Activated naive CD8-positive, alpha-beta T cell treated with anti-CD3 and anti-CD28 coated beads, Interleukin-2, amount 50 U/mL, for 24 hours (primary cell): Measurements from ENCODE around the gene ULK3.
A peak's percentile ranks its signal among the peaks of the same experiment; 100 is the strongest.

ENCODE experiments used
- ATAC-seq: fragments of 150-1000 bp; cut with Tn5 transposase; one replicate; pipeline ENCODE4 v1.10.0; 2021
- DNase-seq: peaks from one replicate; pipeline ENCODE4 v3.0.0; 2021
- H3K27ac Mint-ChIP-seq: one replicate; pipeline ENCODE4 v1.8.0; 2021; ENCODE audit warnings: mild to moderate bottlenecking, mixed read lengths
- H3K27me3 Mint-ChIP-seq: one replicate; pipeline ENCODE4 v1.8.0; 2021; ENCODE audit warnings: mixed read lengths
- H3K36me3 Mint-ChIP-seq: one replicate; pipeline ENCODE4 v1.8.0; 2021; ENCODE audit warnings: low read depth, mixed read lengths
- H3K4me1 Mint-ChIP-seq: one replicate; pipeline ENCODE4 v1.8.0; 2021; ENCODE audit warnings: mixed read lengths
- H3K4me3 Mint-ChIP-seq: one replicate; pipeline ENCODE4 v1.8.0; 2021; ENCODE audit warnings: mild to moderate bottlenecking, moderate library complexity, mixed read lengths
- H3K9me3 Mint-ChIP-seq: one replicate; pipeline ENCODE4 v1.8.0; 2021; ENCODE audit warnings: mixed read lengths

ULK3 gene

GRCh38 chr15:74809956-74810355 lies 33.0 kb downstream of the ULK3 start:
- Mint-ChIP-seq H3K4me3 (no peak overlapping the region), H3K27me3 (no peaks in the 10 kb centered on the region), H3K36me3 (peaks cover under 1% of the 10 kb centered on the region), H3K4me1 (peaks cover 15% of the 10 kb centered on the region), H3K27ac (no peak overlapping the region), H3K9me3 (no peaks in the 10 kb centered on the region)
- DNase-seq (no peak), ATAC-seq (no peak)

- ATAC-seq = no peak
- H3K4me3 Mint-ChIP-seq = no peak overlapping the region
- no peak overlapping the region for H3K27ac Mint-ChIP-seq
Observed at GRCh38 chr15:74809242-74809641, 33.7 kb downstream of the ULK3 start.

GRCh38 chr15:74808840-74809229 lies 34.1 kb downstream of the ULK3 start:
- Mint-ChIP-seq H3K9me3 (no peaks in the 10 kb centered on the region), H3K4me3 (no peak overlapping the region), H3K36me3 (peaks cover 9% of the 10 kb centered on the region), H3K4me1 (peaks cover 17% of the 10 kb centered on the region), H3K27me3 (no peaks in the 10 kb centered on the region), H3K27ac (no peak overlapping the region)
- ATAC-seq (no peak), DNase-seq (no peak)

More at GRCh38 chr15:74809242-74809641, 33.7 kb downstream of the ULK3 start:
- peaks cover 5% of the 10 kb centered on the region for H3K36me3 Mint-ChIP-seq
- DNase-seq = no peak
- H3K27me3 Mint-ChIP-seq = no peaks in the 10 kb centered on the region
- no peaks in the 10 kb centered on the region for H3K9me3 Mint-ChIP-seq
- H3K4me1 Mint-ChIP-seq = peaks cover 17% of the 10 kb centered on the region

- no peaks in the 10 kb centered on the region for H3K9me3 Mint-ChIP-seq
- H3K4me3 Mint-ChIP-seq = peak overlapping the region; percentile 15
- peak overlapping the region; percentile 81 for H3K27ac Mint-ChIP-seq
- no peak for DNase-seq
- no peaks in the 10 kb centered on the region for H3K27me3 Mint-ChIP-seq
- H3K36me3 Mint-ChIP-seq = peaks cover 11% of the 10 kb centered on the region
- peaks cover 17% of the 10 kb centered on the region for H3K4me1 Mint-ChIP-seq
- no peak for ATAC-seq
Observed at GRCh38 chr15:74808078-74808839, 34.7 kb downstream of the ULK3 start.

GRCh38 chr15:74807282-74807681 lies 35.7 kb downstream of the ULK3 start:
- Mint-ChIP-seq H3K27ac (peak overlapping the region; percentile 81), H3K4me3 (no peak overlapping the region), H3K36me3 (peaks cover 15% of the 10 kb centered on the region), H3K27me3 (no peaks in the 10 kb centered on the region), H3K9me3 (no peaks in the 10 kb centered on the region), H3K4me1 (peaks cover 17% of the 10 kb centered on the region)
- peak; percentile 12 for ATAC-seq
- DNase-seq = no peak

DNA sequence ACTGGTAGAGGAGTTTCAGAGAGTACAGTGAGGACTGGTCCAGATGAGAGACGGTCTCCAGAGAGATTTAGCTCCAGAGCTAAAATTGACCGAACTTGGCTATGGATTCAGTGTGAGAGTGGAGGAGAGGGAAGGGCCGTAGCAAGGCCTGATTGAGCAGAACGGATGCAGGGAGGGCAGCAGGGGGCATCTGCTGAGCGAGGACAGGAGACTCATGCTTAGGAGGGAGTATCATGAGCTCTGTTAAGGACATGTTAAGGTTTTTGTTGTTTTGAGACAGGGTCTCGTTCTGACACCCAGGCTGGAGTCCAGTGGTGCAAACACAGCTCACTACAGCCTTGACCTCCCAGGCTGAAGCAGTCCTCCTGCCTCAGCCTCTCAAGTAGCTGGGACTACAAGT lies 38.0 kb downstream of the ULK3 start:
- DNase-seq (no peak), ATAC-seq (no peak)
- Mint-ChIP-seq H3K27ac (peak overlapping the region; percentile 2), H3K9me3 (no peaks in the 10 kb centered on the region), H3K4me3 (no peak overlapping the region), H3K27me3 (no peaks in the 10 kb centered on the region), H3K4me1 (peaks cover 21% of the 10 kb centered on the region), H3K36me3 (peaks cover 35% of the 10 kb centered on the region)

DNA sequence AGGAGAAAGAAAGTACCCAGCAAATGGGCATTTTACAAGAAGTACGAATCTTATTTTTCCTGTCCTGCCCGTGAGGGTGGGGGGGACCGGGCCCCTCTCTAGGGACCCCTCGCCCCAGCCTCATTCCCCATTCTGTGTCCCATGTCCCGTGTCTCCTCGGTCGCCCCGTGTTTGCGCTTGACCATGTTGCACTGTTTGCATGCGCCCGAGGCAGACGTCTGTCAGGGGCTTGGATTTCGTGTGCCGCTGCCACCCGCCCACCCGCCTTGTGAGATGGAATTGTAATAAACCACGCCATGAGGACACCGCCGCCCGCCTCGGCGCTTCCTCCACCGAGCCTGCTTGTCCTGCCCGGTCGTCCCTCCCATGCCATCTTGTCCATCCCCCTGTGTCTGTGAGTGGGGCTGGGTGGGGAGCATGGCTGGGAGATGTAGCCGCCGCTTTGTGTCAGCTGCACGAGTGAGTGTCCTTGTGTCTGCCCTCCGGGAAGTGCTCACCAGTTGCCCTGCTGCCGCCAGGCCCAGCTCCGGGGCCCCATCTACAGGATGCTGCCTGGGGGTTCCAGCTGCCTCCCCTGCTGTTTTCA lies 40.0 kb downstream of the ULK3 start:
- DNase-seq (no peak), ATAC-seq (no peak)
- Mint-ChIP-seq H3K4me1 (peaks cover 39% of the 10 kb centered on the region), H3K36me3 (peaks cover 42% of the 10 kb centered on the region), H3K4me3 (no peak overlapping the region), H3K27me3 (no peaks in the 10 kb centered on the region), H3K27ac (no peak overlapping the region), H3K9me3 (no peaks in the 10 kb centered on the region)

GRCh38 chr15:74802290-74802689 lies 40.7 kb downstream of the ULK3 start:
- ATAC-seq (no peak), DNase-seq (no peak)
- Mint-ChIP-seq H3K27me3 (no peaks in the 10 kb centered on the region), H3K4me1 (peaks cover 42% of the 10 kb centered on the region), H3K36me3 (peaks cover 47% of the 10 kb centered on the region), H3K27ac (no peak overlapping the region), H3K4me3 (no peak overlapping the region), H3K9me3 (no peaks in the 10 kb centered on the region)

DNA sequence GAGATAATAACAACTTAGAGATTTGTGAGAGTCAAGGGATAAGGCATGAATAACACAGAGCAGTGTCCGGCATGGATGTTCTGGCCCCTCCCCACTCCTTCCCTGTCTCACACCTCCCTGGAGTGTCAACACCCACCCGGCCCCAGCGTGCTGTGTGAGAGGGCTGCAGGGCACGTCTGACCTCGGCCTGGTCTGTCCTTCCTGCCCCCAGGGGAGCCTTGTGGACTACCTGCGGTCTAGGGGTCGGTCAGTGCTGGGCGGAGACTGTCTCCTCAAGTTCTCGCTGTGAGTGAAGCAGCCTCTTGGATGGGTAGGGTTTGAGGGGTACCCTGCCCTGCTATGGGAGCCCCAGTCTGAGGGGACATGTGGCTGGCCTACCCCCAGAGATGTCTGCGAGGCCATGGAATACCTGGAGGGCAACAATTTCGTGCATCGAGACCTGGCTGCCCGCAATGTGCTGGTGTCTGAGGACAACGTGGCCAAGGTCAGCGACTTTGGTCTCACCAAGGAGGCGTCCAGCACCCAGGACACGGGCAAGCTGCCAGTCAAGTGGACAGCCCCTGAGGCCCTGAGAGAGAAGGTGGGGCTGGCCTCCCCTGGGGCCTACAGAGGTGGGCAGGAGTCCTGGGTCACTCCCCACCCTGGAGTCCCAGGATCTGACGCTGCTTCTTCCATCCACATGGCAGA lies 41.5 kb downstream of the ULK3 start:
- H3K9me3 Mint-ChIP-seq = no peaks in the 10 kb centered on the region
- no peak overlapping the region for H3K27ac Mint-ChIP-seq
- H3K27me3 Mint-ChIP-seq = no peaks in the 10 kb centered on the region
- DNase-seq (no peak), ATAC-seq (no peak)
- peaks cover 50% of the 10 kb centered on the region for H3K36me3 Mint-ChIP-seq
- H3K4me1 Mint-ChIP-seq = peaks cover 45% of the 10 kb centered on the region
- no peak overlapping the region for H3K4me3 Mint-ChIP-seq

GRCh38 chr15:74800559-74801094 lies 42.3 kb downstream of the ULK3 start:
- no peak for DNase-seq
- Mint-ChIP-seq H3K4me3 (no peak overlapping the region), H3K9me3 (no peaks in the 10 kb centered on the region), H3K4me1 (peaks cover 49% of the 10 kb centered on the region), H3K27me3 (no peaks in the 10 kb centered on the region), H3K27ac (peak overlapping the region; percentile 84), H3K36me3 (peaks cover 55% of the 10 kb centered on the region)
- ATAC-seq = no peak

- Mint-ChIP-seq H3K27me3 (no peaks in the 10 kb centered on the region), H3K27ac (peak overlapping the region; percentile 84), H3K9me3 (no peaks in the 10 kb centered on the region), H3K4me3 (no peak overlapping the region), H3K36me3 (peaks cover 59% of the 10 kb centered on the region), H3K4me1 (peaks cover 54% of the 10 kb centered on the region)
- ATAC-seq (peak; percentile 85), DNase-seq (peak; percentile 89)
Observed at GRCh38 chr15:74799856-74800558, 42.9 kb downstream of the ULK3 start.

DNA sequence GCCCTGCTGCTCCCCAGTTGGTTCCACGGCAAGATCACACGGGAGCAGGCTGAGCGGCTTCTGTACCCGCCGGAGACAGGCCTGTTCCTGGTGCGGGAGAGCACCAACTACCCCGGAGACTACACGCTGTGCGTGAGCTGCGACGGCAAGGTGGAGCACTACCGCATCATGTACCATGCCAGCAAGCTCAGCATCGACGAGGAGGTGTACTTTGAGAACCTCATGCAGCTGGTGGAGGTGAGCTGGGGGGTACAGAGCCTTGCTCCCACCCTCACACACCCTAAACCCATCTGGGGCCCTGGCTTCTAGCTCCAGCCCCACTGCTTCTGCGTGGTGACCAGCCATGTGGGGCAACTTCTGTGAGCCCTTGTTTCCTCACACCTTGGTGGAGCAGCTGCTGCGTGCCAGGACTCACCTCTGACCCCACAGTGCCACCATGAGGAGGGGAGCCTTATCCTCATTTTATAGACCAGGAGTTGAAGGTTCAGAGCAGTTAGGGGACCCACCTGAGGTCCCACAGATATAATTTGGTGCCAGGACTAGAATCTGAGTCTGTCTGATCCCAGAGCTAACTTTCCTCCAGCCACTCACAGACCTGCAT lies 43.6 kb downstream of the ULK3 start:
- Mint-ChIP-seq H3K9me3 (no peaks in the 10 kb centered on the region), H3K36me3 (peaks cover 60% of the 10 kb centered on the region), H3K4me1 (peaks cover 58% of the 10 kb centered on the region), H3K4me3 (no peak overlapping the region), H3K27me3 (no peaks in the 10 kb centered on the region), H3K27ac (peak overlapping the region; percentile 84)
- peak; percentile 41 for DNase-seq
- peak; percentile 1 for ATAC-seq

DNA sequence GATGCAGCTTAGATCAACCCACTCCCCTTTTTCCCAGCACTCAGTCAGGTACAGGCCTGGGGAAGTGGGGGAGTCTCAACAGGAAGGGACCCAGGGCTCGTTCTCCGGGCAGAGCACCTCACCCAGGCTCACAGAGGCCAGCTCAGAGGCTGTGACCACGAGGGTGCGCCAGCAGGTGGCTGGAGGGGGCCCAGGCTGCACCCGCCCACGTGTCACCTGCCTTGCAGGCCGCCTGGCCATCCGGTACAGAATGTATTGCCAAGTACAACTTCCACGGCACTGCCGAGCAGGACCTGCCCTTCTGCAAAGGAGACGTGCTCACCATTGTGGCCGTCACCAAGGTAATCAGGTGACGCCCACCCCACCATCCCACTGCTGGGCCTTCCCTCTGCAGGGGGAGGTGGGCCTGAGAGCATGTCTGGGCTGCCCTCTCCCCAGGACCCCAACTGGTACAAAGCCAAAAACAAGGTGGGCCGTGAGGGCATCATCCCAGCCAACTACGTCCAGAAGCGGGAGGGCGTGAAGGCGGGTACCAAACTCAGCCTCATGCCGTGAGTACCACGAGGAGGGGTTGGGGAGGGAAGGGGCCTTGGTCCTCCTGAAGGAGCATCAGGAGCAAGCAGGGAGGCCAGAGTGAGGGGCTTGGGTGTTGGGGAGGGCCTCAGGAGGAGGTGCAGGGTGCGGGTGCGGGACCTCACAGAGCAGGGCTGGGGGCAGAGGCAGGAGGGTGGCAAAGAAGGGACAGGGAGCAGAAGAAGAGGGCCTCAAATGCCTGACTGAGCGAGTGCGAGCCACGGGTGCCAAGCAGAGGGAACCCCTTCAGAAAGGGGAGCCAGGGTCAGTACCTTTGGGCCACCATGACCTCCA lies 44.3 kb downstream of the ULK3 start:
- Mint-ChIP-seq H3K27me3 (no peaks in the 10 kb centered on the region), H3K9me3 (no peaks in the 10 kb centered on the region), H3K36me3 (peaks cover 53% of the 10 kb centered on the region), H3K4me1 (peaks cover 63% of the 10 kb centered on the region), H3K4me3 (no peak overlapping the region), H3K27ac (peak overlapping the region; percentile 84)
- no peak for DNase-seq
- ATAC-seq = no peak
